ENCODE results near the gene C11orf87. TPM values are rescaled to one million over a fixed set of nuclear protein-coding genes. Genes with fewer than 3 reads are reported as not detected.

The C11orf87 gene
- total RNA-seq, 4 donors from 2014 or later = not detected

DNA sequence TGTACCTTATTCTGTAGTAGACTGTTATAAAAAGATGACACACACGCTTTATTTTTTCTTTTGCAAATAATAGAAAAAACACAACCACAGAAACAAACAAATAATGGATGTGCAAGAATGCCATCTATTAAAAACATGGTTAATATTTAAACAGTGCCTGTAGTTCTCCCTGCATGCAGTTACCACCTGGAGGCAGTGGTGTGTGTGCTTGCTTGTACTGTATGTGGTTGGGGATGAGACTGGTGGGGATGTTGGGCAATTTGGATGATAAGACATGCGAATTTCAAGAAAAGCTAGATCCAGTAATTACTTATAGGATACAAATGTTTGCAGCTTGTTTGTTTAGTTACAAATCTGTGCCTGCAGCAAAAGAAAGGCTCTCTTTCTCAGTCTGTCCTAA is 3.6 kb downstream of the C11orf87 start:
- TF ChIP-seq CTCF (IDR thresholded peaks at IDR 0.05) (no peak), POLR2A (IDR thresholded peaks at IDR 0.05) (no peak)
- 43 to 60% methylated on average over 2 of the region's 2 CpGs for WGBS, 2 donors
- no peak overlapping the region for H3K27ac ChIP-seq
- H3K4me1 ChIP-seq = no peaks in the 10 kb centered on the region
- H3K4me3 ChIP-seq (replicated peaks in 1 of 3) = no peak overlapping the region
- no peaks in the 10 kb centered on the region for H3K9me3 ChIP-seq
- no peaks in the 10 kb centered on the region for H3K27me3 ChIP-seq
- DNase-seq = no peak
- no peaks in the 10 kb centered on the region for H3K36me3 ChIP-seq
- intact Hi-C loops (cut with DNase I) = no loop called here

- no peaks in the 10 kb centered on the region for H3K4me1 ChIP-seq
- WGBS, 2 donors = 60 to 64% methylated on average over 4 of the region's 4 CpGs
- H3K4me3 ChIP-seq (replicated peaks in 1 of 3) = no peak overlapping the region
- no peaks in the 10 kb centered on the region for H3K9me3 ChIP-seq
- H3K36me3 ChIP-seq = no peaks in the 10 kb centered on the region
- no peak for TF ChIP-seq CTCF (IDR thresholded peaks at IDR 0.05)
- TF ChIP-seq POLR2A (IDR thresholded peaks at IDR 0.05) = no peak
- intact Hi-C loops (cut with DNase I) = no loop called here
- no peak for DNase-seq
- H3K27ac ChIP-seq = no peak overlapping the region
- no peaks in the 10 kb centered on the region for H3K27me3 ChIP-seq
These were observed 4.7 kb downstream of the C11orf87 start for GRCh38 chr11:109426442-109427240.

DNA sequence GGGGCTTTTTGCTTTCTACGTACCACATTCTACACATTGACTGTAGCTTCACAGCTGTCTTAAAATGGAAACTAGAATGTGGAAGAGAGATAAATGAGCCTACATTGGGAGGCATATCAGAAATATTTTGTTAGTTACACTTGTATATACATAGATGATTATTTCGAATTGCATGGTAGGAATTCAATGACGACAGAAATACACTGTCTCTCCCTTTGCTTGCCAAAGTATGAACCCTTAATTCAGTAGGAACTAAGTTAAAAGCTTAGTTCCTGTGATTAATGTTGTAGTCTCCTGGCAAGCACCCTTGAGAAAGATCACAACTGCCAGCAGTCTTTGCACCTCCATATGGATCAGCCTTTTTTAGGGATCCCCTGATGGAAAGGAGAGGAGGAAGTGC is 10.1 kb downstream of the C11orf87 start:
- 83 to 88% methylated on average over 3 of the region's 3 CpGs for WGBS, 2 donors
- H3K36me3 ChIP-seq = no peaks in the 10 kb centered on the region
- no peaks in the 10 kb centered on the region for H3K4me1 ChIP-seq
- no peak overlapping the region for H3K27ac ChIP-seq
- H3K27me3 ChIP-seq = no peaks in the 10 kb centered on the region
- no peaks in the 10 kb centered on the region for H3K9me3 ChIP-seq
- TF ChIP-seq POLR2A (IDR thresholded peaks at IDR 0.05) = no peak
- TF ChIP-seq CTCF (IDR thresholded peaks at IDR 0.05) = no peak
- DNase-seq = no peak
- H3K4me3 ChIP-seq (replicated peaks in 1 of 3) = no peak overlapping the region
- intact Hi-C loops (cut with DNase I) = no loop called here

- H3K27me3 ChIP-seq = no peaks in the 10 kb centered on the region
- H3K9me3 ChIP-seq = no peaks in the 10 kb centered on the region
- no peak for TF ChIP-seq POLR2A (IDR thresholded peaks at IDR 0.05)
- TF ChIP-seq CTCF (IDR thresholded peaks at IDR 0.05) = no peak
- WGBS, 2 donors = 57 to 68% methylated on average over 3 of the region's 3 CpGs
- H3K4me3 ChIP-seq (replicated peaks in 1 of 3) = no peak overlapping the region
- H3K36me3 ChIP-seq = no peaks in the 10 kb centered on the region
- no peaks in the 10 kb centered on the region for H3K4me1 ChIP-seq
- intact Hi-C loops (cut with DNase I) = no loop called here
- no peak for DNase-seq
- H3K27ac ChIP-seq = no peak overlapping the region
These were observed 11.8 kb downstream of the C11orf87 start for GRCh38 chr11:109433753-109434256.

- Histone ChIP-seq H3K27ac (no peak overlapping the region), H3K4me3 (replicated peaks in 1 of 3) (no peak overlapping the region), H3K9me3 (no peaks in the 10 kb centered on the region), H3K36me3 (no peaks in the 10 kb centered on the region), H3K27me3 (no peaks in the 10 kb centered on the region), H3K4me1 (no peaks in the 10 kb centered on the region)
- DNase-seq = no peak
- WGBS, 2 donors = 78 to 84% methylated on average over 3 of the region's 3 CpGs
- intact Hi-C loops (cut with DNase I) = no loop called here
- TF ChIP-seq POLR2A (IDR thresholded peaks at IDR 0.05) = no peak
- TF ChIP-seq CTCF (IDR thresholded peaks at IDR 0.05) = no peak
These were observed 13.2 kb downstream of the C11orf87 start for GRCh38 chr11:109435121-109435742.
